Activated CD4-positive, CD25-positive, alpha-beta regulatory T cell treated with anti-CD3 and anti-CD28 coated beads, Interleukin-2, amount 50 U/mL, for 72 hours (primary cell): ENCODE measurements around the gene DSP.

Experiments
- DNase-seq: peaks from one replicate; pipeline ENCODE4 v3.0.0; 2021

The DSP gene

GRCh38 chr6:7540595-7540994 lies 876 bp upstream of the DSP start:
- DNase-seq: no peak

GRCh38 chr6:7542065-7542873 lies 798 bp downstream of the DSP start:
- DNase-seq: no peak

GRCh38 chr6:7542874-7543624 lies 1.6 kb downstream of the DSP start:
- no peak for DNase-seq

- no peak for DNase-seq
These were observed 2.4 kb downstream of the DSP start for GRCh38 chr6:7543789-7544424.

- no peak for DNase-seq
These were observed 3.1 kb downstream of the DSP start for GRCh38 chr6:7544597-7544996.

GRCh38 chr6:7545316-7546019 lies 4.0 kb downstream of the DSP start:
- no peak for DNase-seq

- DNase-seq: no peak
These were observed 4.5 kb downstream of the DSP start for GRCh38 chr6:7546020-7546369.

- DNase-seq: no peak
These were observed 4.9 kb downstream of the DSP start for GRCh38 chr6:7546383-7546782.

GRCh38 chr6:7546896-7547295 lies 5.4 kb downstream of the DSP start:
- no peak for DNase-seq

GRCh38 chr6:7547315-7547714 lies 5.8 kb downstream of the DSP start:
- DNase-seq: no peak

GRCh38 chr6:7550433-7550801 lies 8.9 kb downstream of the DSP start:
- DNase-seq: no peak

- no peak for DNase-seq
These were observed 13.2 kb downstream of the DSP start for GRCh38 chr6:7554533-7555275.

- no peak for DNase-seq
These were observed 14.2 kb downstream of the DSP start for GRCh38 chr6:7555671-7556070.

- no peak for DNase-seq
These were observed 15.1 kb downstream of the DSP start for GRCh38 chr6:7556394-7557106.

- DNase-seq: no peak
These were observed 16.2 kb downstream of the DSP start for GRCh38 chr6:7557652-7558051.

GRCh38 chr6:7558781-7559180 lies 17.3 kb downstream of the DSP start:
- no peak for DNase-seq

GRCh38 chr6:7559196-7559595 lies 17.7 kb downstream of the DSP start:
- DNase-seq: no peak

GRCh38 chr6:7559651-7560385 lies 18.3 kb downstream of the DSP start:
- DNase-seq: no peak

- DNase-seq: no peak
These were observed 19.9 kb downstream of the DSP start for GRCh38 chr6:7561153-7561964.

- no peak for DNase-seq
These were observed 21.3 kb downstream of the DSP start for GRCh38 chr6:7562769-7563168.
